ENCODE results near the gene PPP1CC.

- TF ChIP-seq CTCF (IDR thresholded peaks at IDR 0.05): no peak
- TF ChIP-seq POLR2A (IDR thresholded peaks at IDR 0.05): no peak
Observed at GRCh38 chr12:110679201-110679600, 63.5 kb downstream of the PPP1CC start.

All from right lobe of liver (tissue), 4 donors.